Stimulated activated effector memory CD8-positive, alpha-beta T cell treated with anti-CD3 and anti-CD28 coated beads, Interleukin-12 subunit alpha, Interleukin-12 subunit beta, amount 100 ng/mL, for 72 hours (primary cell): ENCODE data around the gene TIAM1.
A peak's percentile ranks its signal among the peaks of the same experiment; 100 is the strongest.

Source experiments
- ATAC-seq: fragments of 150-1000 bp; cut with Tn5 transposase; 2 replicates; pipeline ENCODE4 v1.10.0; 2021
- DNase-seq, 2 donors: peaks; one replicate each; pipeline ENCODE4 v3.0.0; 2021 to 2022; ENCODE audit warnings: low spot score in 2 of 2
- H3K27ac Mint-ChIP-seq: one replicate; pipeline ENCODE4 v1.8.0; 2022; ENCODE audit warnings: mild to moderate bottlenecking, mixed read lengths
- H3K36me3 Mint-ChIP-seq: one replicate; pipeline ENCODE4 v1.8.0; 2022; ENCODE audit warnings: mild to moderate bottlenecking, mixed read lengths
- H3K4me1 Mint-ChIP-seq: one replicate; pipeline ENCODE4 v1.8.0; 2022; ENCODE audit warnings: mixed read lengths
- H3K4me3 Mint-ChIP-seq: one replicate; pipeline ENCODE4 v1.8.0; 2022; ENCODE audit warnings: mild to moderate bottlenecking, mixed read lengths
- H3K9me3 Mint-ChIP-seq: one replicate; pipeline ENCODE4 v1.8.0; 2022; ENCODE audit warnings: mixed read lengths

The TIAM1 gene

DNA sequence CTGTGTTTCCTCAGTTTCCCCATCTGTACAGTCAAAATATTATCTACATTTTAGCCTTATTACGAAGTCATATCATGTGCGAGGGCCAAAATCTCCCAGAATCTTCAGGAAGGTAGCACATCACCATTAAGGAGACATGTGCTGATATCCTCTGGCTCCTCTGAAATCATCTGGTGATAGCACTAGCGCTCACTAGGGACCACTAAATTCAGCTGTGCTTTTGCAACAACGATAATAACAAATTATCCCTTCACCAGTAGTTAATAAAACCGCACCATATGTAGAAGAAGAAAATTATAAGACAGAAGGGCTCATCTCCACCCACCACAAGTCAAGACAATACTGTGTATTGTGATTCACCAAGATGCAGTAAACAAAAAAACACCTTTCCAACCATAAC lies 53.3 kb downstream of the TIAM1 start:
- ATAC-seq (no peak), DNase-seq (no peak)
- no peak overlapping the region for H3K4me3 Mint-ChIP-seq
- H3K9me3 Mint-ChIP-seq = peaks cover 6% of the 10 kb centered on the region
- no peak overlapping the region for H3K27ac Mint-ChIP-seq
- H3K36me3 Mint-ChIP-seq = no peaks in the 10 kb centered on the region
- H3K4me1 Mint-ChIP-seq = peaks cover 16% of the 10 kb centered on the region

DNA sequence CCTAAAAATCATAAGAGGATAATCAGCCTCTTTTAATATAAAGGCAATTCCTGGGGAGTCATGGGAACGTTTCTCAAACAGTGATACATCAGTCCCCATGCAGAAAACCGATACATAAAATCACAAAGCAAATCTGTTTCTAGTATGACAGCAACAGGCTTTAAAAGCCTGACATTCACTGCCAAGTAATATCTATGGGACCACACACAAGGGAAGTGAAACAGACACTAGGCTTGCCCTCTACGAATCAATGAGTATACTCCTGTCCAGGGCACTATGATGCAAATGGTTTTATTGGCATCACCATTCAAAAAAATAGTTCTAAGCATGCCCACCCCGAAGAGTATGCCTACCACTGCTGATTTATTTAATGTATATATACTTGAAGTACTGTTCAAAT lies 54.4 kb downstream of the TIAM1 start:
- H3K9me3 Mint-ChIP-seq = peaks cover 6% of the 10 kb centered on the region
- ATAC-seq (peak; percentile 52), DNase-seq (no peak)
- H3K36me3 Mint-ChIP-seq = no peaks in the 10 kb centered on the region
- H3K4me3 Mint-ChIP-seq = no peak overlapping the region
- H3K27ac Mint-ChIP-seq = no peak overlapping the region
- peaks cover 21% of the 10 kb centered on the region for H3K4me1 Mint-ChIP-seq

DNA sequence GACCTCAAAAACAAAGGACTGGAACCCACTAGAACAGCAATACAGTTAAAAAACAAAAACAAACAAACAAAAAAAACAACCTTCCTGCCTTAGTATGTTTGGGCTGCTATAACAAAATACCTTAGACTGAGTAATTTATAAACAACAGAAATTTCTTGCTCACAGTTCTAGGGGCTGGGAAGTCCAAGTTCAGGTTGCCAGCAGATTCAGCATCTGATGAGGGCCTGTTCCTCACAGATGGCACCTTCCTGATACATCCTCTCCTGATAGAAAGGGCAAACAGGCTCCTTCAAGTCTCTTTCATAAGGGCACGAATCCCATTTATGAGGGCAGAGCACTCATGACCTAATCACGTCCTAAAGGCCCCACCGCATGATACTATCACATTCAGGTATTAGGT lies 55.9 kb downstream of the TIAM1 start:
- no peak overlapping the region for H3K4me3 Mint-ChIP-seq
- H3K9me3 Mint-ChIP-seq = peaks cover 6% of the 10 kb centered on the region
- H3K4me1 Mint-ChIP-seq = peaks cover 19% of the 10 kb centered on the region
- H3K27ac Mint-ChIP-seq = no peak overlapping the region
- no peaks in the 10 kb centered on the region for H3K36me3 Mint-ChIP-seq
- DNase-seq = no peak
- no peak for ATAC-seq

DNA sequence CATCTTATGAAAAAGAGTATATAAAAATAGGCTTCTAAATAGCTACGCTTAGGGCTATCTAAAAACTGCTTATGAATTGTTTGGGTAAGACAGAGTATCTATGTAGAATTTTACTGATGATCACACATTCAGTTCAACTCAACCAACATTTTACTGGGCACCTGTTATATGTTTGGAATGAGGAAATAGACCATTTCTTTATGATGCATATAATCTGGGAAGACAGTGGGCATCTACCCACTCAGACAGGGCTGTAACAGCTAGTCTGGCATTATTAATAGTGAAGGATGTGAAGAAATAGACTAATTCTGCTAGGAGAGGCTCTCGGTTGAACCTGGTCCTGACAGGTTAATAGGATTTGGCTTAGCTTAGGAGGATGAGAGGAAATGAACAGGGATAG lies 56.9 kb downstream of the TIAM1 start:
- Mint-ChIP-seq H3K9me3 (peaks cover 6% of the 10 kb centered on the region), H3K4me3 (no peak overlapping the region), H3K36me3 (no peaks in the 10 kb centered on the region), H3K27ac (no peak overlapping the region), H3K4me1 (peaks cover 29% of the 10 kb centered on the region)
- DNase-seq (no peak), ATAC-seq (no peak)

DNA sequence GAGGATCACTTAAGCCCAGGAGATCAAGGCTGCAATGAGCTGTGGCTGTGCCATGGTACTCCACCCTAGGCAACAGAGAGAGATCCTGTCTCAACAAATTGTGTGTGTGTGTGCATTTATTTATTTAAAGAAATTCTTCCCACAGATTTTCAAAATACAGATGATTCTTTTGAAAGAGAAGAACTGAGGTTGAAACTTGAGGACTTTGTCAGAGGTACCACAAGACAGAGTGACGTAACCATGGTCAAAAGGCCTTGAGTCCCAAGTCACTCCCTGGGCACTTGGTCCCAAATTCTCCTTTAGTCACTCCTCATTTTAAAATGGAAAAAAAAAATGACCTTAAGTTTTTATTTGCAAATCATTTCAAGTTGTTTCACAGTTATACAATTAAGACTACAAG lies 57.4 kb downstream of the TIAM1 start:
- Mint-ChIP-seq H3K9me3 (peaks cover 6% of the 10 kb centered on the region), H3K27ac (no peak overlapping the region), H3K4me3 (no peak overlapping the region), H3K36me3 (no peaks in the 10 kb centered on the region), H3K4me1 (peaks cover 30% of the 10 kb centered on the region)
- DNase-seq (no peak), ATAC-seq (no peak)

DNA sequence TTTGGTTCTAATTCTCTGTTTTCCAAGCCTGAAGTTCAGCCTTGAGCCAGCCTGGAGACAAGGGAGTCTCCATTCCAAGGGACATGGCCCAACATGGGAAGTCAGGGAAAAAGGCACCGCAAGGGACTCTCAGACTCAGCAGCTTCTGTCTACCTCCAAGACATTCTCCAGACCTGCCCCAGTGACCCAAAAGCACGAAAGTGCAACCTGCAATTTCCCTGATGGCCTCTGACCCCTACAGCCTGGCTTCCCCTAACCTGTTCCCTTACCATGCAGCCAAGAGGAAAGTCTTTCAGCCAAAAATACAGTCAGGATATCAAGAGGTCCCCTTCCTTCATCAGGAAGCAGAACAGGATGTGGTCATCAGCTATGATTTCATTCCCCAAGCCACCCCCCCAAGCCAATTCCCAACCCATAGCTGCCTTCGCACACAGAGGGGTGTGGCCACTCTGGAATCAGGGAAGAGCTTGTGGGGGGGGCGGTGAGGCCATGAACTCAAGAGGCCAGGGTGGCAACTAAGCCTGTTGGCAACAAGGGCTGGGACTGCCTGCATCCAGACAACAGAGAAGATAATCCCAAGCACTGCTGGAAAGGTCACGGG lies 59.2 kb downstream of the TIAM1 start:
- DNase-seq = no peak
- Mint-ChIP-seq H3K4me3 (no peak overlapping the region), H3K27ac (no peak overlapping the region), H3K9me3 (peaks cover 6% of the 10 kb centered on the region), H3K36me3 (no peaks in the 10 kb centered on the region), H3K4me1 (peaks cover 30% of the 10 kb centered on the region)
- ATAC-seq = no peak

DNA sequence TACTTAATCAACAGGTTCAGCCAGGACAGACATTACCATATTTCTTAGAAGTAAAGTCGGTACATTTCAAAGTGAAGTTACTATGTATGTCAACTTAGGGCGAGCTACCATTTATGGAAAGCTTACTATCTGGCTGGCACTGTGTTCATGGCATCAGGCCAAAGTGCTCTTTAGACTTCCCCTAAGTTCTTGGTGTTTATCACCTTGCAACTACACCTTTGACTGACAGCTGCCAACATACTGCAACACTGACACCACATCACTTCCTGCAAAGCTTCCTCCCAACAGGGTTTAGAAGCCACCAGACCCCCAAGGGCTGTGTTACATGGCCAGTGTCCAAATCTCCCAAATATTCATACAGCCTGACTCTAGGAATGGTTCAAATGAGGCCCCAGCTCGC lies 61.0 kb downstream of the TIAM1 start:
- ATAC-seq = peak; percentile 73

DNA sequence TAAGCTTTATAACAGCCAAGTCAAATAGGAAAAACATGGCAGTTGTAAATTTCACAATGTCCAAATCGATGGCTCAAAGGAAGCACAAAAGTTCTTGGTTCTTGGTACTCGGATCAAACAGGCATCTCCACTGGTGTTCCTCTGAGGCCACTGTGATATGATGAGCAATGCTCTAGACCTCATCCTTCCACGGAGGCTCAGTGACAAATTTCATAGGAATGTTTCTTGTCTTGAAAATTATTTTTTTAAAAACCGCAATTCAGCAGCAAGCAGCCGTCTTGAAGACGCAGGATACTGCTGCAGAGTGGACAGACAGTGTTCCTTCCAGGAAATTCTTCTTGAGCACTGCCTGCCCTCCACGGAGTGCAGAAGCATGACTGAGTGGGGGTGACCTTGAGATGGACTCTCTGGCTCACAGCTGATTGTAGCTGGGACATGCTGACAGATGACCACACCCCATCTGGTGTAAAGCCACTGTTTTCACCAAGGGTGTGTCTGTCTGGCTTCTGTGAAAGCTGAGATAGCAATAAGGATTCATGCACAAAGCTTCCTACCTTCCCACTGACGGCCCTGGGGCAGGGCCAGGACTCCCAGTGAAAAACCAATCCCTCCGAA lies 61.9 kb downstream of the TIAM1 start:
- peaks cover under 1% of the 10 kb centered on the region for H3K9me3 Mint-ChIP-seq
- peak overlapping the region; percentile 54 for H3K27ac Mint-ChIP-seq
- H3K4me1 Mint-ChIP-seq = peaks cover 25% of the 10 kb centered on the region
- DNase-seq = no peak
- H3K4me3 Mint-ChIP-seq = peak overlapping the region; percentile 19
- ATAC-seq = no peak
- H3K36me3 Mint-ChIP-seq = no peaks in the 10 kb centered on the region

More for the DNA sequence above, 61.0 kb downstream of the TIAM1 start:
- Mint-ChIP-seq H3K36me3 (no peaks in the 10 kb centered on the region), H3K4me1 (peaks cover 30% of the 10 kb centered on the region), H3K27ac (peak overlapping the region; percentile 54), H3K9me3 (peaks cover 6% of the 10 kb centered on the region), H3K4me3 (no peak overlapping the region)
- DNase-seq = no peak

DNA sequence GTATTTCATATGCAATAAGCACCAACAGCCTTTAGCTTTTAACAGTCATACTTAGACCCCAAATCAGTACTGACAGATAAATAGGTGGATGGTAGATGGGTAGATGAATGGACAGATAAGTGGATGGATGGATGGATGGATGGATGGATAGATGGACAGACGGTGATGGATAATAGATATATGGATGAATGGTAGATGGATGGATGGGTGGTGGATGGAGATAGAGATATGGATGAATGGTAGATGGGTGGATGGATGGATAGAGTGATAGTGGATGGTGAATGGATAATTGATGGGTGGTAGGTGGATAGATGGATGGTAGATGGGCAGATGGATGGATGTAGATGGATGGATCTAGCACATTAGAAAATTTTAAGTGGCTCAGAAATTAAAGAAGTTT lies 62.5 kb downstream of the TIAM1 start:
- ATAC-seq = no peak
- peaks cover 4% of the 10 kb centered on the region for H3K36me3 Mint-ChIP-seq
- H3K27ac Mint-ChIP-seq = no peak overlapping the region
- no peak for DNase-seq
- H3K9me3 Mint-ChIP-seq = no peaks in the 10 kb centered on the region
- no peak overlapping the region for H3K4me3 Mint-ChIP-seq
- H3K4me1 Mint-ChIP-seq = peaks cover 24% of the 10 kb centered on the region

DNA sequence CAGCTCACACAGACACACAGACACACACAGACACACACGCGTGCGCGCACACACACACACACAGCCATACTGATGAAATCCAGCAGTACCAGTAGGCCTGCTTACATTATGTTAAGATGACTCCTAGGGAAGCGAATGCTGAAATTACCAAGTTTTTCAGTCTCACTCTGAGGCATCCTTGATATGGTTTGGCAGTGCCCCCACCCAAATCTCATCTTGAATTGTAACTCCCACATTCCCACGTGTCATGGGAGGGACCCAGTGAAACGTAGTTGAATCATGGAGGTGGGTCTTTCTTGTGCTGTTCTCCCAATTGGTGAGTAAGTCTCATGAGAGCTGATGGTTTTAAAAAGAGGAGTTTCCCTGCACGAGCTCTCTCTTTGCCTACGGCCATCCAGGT lies 64.1 kb downstream of the TIAM1 start:
- DNase-seq = no peak
- peak; percentile 63 for ATAC-seq
- H3K27ac Mint-ChIP-seq = no peak overlapping the region
- peaks cover 5% of the 10 kb centered on the region for H3K36me3 Mint-ChIP-seq
- H3K4me3 Mint-ChIP-seq = no peak overlapping the region
- peaks cover 22% of the 10 kb centered on the region for H3K4me1 Mint-ChIP-seq
- no peaks in the 10 kb centered on the region for H3K9me3 Mint-ChIP-seq

DNA sequence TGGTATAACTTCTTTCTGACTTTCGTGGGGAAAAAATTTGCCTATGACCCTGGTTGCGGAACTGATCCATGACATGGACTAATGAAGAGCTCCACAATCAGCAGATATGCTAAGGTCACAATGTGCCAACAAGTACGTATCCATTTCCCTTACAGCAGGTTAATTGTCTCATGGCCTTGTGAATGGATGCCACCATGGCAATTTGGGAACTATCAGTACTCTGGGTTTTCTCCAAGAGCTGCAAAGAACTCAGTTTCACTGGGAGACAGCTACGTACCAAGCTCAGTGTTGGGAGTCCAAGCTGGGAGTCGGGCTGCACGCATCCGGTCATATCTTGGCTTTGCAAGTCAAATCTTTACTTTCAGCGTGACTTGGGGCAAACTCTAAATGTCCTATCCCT lies 64.8 kb downstream of the TIAM1 start:
- peaks cover 5% of the 10 kb centered on the region for H3K36me3 Mint-ChIP-seq
- DNase-seq (no peak), ATAC-seq (no peak)
- peaks cover 18% of the 10 kb centered on the region for H3K4me1 Mint-ChIP-seq
- H3K27ac Mint-ChIP-seq = no peak overlapping the region
- no peaks in the 10 kb centered on the region for H3K9me3 Mint-ChIP-seq
- H3K4me3 Mint-ChIP-seq = no peak overlapping the region

DNA sequence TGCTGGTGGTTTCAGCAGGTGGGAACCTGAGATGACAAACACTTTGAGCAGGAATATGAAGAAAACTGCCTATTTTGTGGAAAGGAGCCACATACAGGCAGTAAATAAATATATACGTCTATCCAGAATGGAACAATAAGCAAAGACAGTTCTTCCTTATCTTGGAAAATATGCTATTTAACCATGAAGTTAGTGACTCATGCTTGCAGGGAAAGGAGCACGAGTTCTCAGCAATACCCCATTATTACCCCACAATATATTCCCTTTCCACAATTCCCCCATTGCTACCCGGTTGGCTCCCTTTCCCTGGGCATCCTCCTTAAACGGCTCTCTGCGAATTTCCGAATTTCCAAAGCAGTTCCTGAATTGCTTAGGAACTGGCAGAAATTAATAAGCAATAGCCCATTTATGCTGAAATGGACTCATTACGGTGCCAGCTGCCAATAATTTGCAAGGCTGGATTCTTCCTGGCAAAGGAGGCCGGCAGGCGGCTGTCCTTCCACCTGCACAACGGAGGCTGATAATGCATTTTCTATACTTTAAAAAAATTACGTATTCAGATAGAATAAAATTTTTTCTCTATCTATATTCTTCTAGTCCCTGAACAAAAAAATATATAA lies 65.4 kb downstream of the TIAM1 start:
- DNase-seq (no peak), ATAC-seq (no peak)
- Mint-ChIP-seq H3K27ac (no peak overlapping the region), H3K4me1 (peaks cover 13% of the 10 kb centered on the region), H3K36me3 (peaks cover 5% of the 10 kb centered on the region), H3K4me3 (no peak overlapping the region), H3K9me3 (no peaks in the 10 kb centered on the region)

DNA sequence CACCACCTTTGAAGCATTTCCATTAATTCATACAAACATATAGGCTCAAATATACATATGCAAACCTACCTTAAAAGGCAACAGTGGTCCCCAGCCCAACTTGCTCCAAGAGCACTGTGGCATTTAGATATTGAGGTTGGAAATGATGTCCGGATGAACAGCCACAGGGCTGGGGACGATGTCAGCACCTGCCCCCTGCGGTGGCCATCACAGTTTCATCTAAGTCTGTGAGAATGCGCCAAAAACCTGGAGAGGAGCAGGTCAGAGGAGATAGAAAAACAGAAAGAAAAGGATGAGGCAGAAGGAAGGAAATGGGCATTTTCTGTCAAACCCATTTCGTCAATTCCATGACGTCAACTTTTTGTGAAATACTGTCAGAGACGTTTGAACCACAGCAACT lies 67.4 kb downstream of the TIAM1 start:
- no peak overlapping the region for H3K4me3 Mint-ChIP-seq
- no peak for ATAC-seq
- no peak overlapping the region for H3K27ac Mint-ChIP-seq
- no peaks in the 10 kb centered on the region for H3K9me3 Mint-ChIP-seq
- H3K36me3 Mint-ChIP-seq = peaks cover 5% of the 10 kb centered on the region
- DNase-seq = no peak
- peaks cover 9% of the 10 kb centered on the region for H3K4me1 Mint-ChIP-seq

DNA sequence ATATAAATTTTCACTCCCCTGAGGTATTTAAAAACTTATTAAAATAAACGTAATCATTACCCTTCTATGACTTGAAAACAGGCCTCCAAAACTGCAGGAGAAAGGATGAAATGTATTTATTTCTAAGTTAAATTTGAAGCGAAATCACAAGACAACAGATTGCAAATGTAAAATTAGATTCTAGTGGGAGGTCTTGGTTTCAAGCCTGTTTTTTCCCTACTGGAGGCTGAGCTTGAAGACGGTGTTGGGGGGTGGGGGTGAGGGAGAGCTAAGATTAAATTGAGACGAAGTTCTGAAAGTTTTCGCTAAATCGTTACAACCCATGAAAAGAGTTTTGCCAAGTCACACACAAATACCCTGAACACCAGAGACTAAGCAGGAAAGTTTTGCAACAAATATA lies 68.2 kb downstream of the TIAM1 start:
- DNase-seq (no peak), ATAC-seq (no peak)
- H3K27ac Mint-ChIP-seq = no peak overlapping the region
- no peak overlapping the region for H3K4me3 Mint-ChIP-seq
- H3K9me3 Mint-ChIP-seq = no peaks in the 10 kb centered on the region
- peaks cover 11% of the 10 kb centered on the region for H3K4me1 Mint-ChIP-seq
- peaks cover 5% of the 10 kb centered on the region for H3K36me3 Mint-ChIP-seq

DNA sequence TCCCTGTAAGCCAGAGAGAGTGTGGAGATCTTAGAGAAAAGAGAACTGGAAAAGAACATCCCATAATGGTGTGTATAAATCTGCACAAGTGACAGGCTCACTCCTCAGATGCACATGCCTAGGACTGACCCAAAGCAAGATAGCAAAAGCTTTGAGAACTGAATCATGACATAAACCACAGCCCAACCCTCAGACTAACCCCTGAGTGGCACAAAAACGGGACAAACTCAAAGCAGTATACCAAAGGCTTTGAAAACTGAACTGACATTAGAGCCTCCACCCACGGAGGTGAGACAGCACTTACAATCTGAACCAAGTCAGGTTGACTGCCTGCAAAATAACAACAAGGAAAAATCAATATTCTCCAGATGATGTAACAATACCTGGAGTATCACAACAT lies 70.8 kb downstream of the TIAM1 start:
- peak overlapping the region; percentile 13 for H3K27ac Mint-ChIP-seq
- H3K4me1 Mint-ChIP-seq = peaks cover 17% of the 10 kb centered on the region
- ATAC-seq = peak; percentile 98
- no peaks in the 10 kb centered on the region for H3K9me3 Mint-ChIP-seq
- H3K36me3 Mint-ChIP-seq = peaks cover 5% of the 10 kb centered on the region
- no peak overlapping the region for H3K4me3 Mint-ChIP-seq
- DNase-seq = no peak

DNA sequence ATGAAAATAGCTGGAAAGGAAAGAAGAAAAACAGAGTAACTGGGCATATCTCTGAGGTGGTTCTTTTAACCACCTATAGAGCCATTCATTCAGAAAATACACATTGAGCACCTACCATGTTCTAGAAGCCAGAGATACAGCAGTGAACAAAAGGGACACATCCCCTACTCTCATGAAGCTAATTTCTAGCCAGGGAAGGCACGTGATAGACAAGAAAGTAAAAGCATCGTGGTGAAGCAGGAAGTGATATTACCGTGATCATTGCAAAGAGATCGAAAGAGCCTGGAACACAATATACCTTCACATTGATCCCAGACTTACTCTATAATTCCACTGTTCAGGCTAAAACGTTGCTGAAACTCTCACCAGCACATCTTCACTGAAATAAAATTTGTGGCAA lies 76.0 kb downstream of the TIAM1 start:
- Mint-ChIP-seq H3K4me3 (peak overlapping the region; percentile 31), H3K27ac (no peak overlapping the region), H3K4me1 (peaks cover 16% of the 10 kb centered on the region), H3K36me3 (no peaks in the 10 kb centered on the region), H3K9me3 (no peaks in the 10 kb centered on the region)
- DNase-seq (no peak), ATAC-seq (no peak)
